Activated T-helper 1 cell treated with anti-CD3 and anti-CD28 coated beads, Interleukin-12 subunit alpha, Interleukin-12 subunit beta, Interleukin-2, Interleukin-4 antibody, amounts not matched to agents 30 ng/mL and 10 ng/mL and 1 ng/mL, durations not matched to agents 14 hours and 24 hours and 36 hours (primary cell): ENCODE results near the gene TMPRSS13. TPM values are rescaled to one million over a fixed set of nuclear protein-coding genes. Genes with fewer than 3 reads are reported as not detected.

Source experiments
- total RNA-seq: library from RNA; stranded (reverse); gene quantifications from 2 replicates; pipeline ENCODE4 v1.2.3, GENCODE V29; 2022

The TMPRSS13 gene
- total RNA-seq, 1 donor from 2014 or later: 1.5 TPM

Other genes starting within 250 kb of the TMPRSS13 start
- not detected in 2 replicates for gene DSCAML1, start 132.2 kb downstream of the TMPRSS13 start, total RNA-seq
- gene FXYD2, start 104.7 kb downstream of the TMPRSS13 start, total RNA-seq: 3.4 and 3.6 TPM in 2 replicates
- not detected in 2 replicates for gene FXYD6, start 52.7 kb downstream of the TMPRSS13 start, total RNA-seq
- 87.8 and 88.3 TPM in 2 replicates for gene IL10RA, start 57.0 kb upstream of the TMPRSS13 start, total RNA-seq
- not detected in 2 replicates for gene TMPRSS4, start 147.7 kb upstream of the TMPRSS13 start, total RNA-seq
- gene SMIM35, start 157.6 kb upstream of the TMPRSS13 start, total RNA-seq: 0.10 and 0.16 TPM in 2 replicates
- gene SCN4B, start 223.4 kb upstream of the TMPRSS13 start, total RNA-seq: 0.08 TPM in 1 of 2 replicates, not detected in the other
- gene SCN2B, start 247.2 kb upstream of the TMPRSS13 start, total RNA-seq: not detected in 2 replicates